Stimulated activated naive CD8-positive, alpha-beta T cell treated with anti-CD3 and anti-CD28 coated beads, Interleukin-15, Interleukin-2, amounts not matched to agents 100 U/mL and 50 U/mL, for 24 hours (primary cell): Measurements from ENCODE around the gene VIM.
"Not testable (repeated sequence)": the region's sequence is repeated elsewhere in the genome, so short reads cannot be mapped to it uniquely, and the experiment has no call there.

ENCODE experiments used
- ATAC-seq: fragments of 150-1000 bp; cut with Tn5 transposase; one replicate; pipeline ENCODE4 v1.10.0; 2021
- DNase-seq: peaks from one replicate; pipeline ENCODE4 v3.0.0; 2021

VIM gene

DNA sequence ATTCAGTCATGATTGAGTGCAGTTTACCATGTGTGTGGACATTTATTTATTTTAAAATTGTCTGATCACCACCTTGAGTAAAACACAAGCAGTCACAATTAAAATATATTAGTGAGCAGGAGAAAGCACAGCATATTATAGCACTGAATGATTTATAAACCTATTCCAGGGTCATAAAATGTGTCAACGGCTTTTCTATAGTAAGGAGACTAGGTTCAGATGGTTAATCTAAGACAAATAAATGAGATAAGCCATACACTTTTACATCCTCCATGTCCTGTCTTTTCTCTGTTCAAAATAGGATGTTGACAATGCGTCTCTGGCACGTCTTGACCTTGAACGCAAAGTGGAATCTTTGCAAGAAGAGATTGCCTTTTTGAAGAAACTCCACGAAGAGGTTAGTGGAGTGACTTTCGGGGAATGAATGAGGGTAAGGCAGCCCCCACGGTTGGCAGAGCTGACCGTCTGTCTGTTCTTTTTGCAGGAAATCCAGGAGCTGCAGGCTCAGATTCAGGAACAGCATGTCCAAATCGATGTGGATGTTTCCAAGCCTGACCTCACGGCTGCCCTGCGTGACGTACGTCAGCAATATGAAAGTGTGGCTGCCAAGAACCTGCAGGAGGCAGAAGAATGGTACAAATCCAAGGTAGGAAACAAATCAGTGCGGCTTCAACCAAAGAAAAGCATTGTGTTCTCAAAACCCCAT is 5.4 kb downstream of the VIM start:
- ATAC-seq (no peak), DNase-seq (no peak)

DNA sequence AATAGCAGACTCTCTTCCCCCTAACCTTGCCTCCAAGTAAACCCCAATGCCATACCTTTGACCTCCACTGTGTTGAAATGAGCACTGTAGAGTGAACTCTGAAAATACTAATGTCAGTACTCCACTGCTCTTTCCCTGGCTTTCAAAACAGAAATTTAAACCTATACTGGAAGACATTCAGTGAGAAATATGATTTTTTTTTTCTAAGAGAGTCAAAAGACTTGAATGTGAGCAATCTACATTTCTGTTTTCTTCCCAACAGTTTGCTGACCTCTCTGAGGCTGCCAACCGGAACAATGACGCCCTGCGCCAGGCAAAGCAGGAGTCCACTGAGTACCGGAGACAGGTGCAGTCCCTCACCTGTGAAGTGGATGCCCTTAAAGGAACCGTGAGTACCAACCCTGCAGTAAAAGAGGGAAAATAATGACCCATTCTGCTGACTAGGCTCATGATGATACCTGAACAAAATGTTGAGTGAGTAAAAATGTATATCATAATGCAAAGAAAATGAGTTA is 6.4 kb downstream of the VIM start:
- DNase-seq, result no peak
- no peak for ATAC-seq

DNA sequence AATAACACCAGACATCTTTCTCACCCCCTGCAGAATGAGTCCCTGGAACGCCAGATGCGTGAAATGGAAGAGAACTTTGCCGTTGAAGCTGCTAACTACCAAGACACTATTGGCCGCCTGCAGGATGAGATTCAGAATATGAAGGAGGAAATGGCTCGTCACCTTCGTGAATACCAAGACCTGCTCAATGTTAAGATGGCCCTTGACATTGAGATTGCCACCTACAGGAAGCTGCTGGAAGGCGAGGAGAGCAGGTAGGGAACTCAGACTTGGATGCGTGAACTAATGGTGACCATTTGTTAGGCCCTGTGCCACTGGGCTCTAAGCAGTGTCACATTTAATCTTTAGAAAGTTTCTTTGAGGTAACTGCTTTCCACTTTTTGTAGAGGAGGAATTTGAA is 7.1 kb downstream of the VIM start:
- ATAC-seq (no peak), DNase-seq (no peak)

DNA sequence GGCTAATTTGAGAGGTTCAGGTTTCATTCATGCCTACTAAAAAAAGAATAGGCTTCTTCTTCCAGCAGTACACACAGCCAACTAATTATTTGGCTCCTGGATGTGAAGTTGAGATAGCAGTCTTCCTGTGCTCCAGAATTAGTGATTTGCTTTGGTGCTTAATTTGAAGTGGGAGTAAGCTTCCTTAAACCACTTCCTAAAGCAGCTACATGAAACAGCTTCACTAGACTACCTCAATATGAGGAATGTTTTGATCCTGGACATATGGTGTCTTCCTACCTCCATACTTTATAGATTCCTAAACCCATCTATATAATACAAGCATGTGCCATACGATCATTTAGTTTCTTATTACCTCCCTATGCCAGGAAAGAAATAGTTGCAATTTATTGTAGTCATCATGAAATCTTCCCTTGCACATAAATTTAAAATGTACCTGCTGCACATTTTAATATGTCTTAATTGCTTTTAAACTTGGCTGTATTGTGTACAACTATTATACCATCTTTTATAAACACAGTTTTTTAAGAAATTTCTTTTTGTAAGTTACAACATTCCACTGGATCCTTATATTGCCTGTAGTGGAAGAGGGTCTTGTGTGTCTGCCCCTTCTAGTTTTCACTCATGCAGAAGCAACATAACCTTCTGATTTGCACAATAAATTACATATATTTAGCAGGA is 8.6 kb downstream of the VIM start:
- DNase-seq (no peak), ATAC-seq (no peak)

DNA sequence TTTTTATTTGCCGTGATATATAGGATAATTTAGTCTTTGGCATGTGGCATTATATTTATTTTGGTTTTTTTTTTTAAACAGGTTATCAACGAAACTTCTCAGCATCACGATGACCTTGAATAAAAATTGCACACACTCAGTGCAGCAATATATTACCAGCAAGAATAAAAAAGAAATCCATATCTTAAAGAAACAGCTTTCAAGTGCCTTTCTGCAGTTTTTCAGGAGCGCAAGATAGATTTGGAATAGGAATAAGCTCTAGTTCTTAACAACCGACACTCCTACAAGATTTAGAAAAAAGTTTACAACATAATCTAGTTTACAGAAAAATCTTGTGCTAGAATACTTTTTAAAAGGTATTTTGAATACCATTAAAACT is 9.1 kb downstream of the VIM start:
- ATAC-seq, result no peak
- DNase-seq, result no peak

DNA sequence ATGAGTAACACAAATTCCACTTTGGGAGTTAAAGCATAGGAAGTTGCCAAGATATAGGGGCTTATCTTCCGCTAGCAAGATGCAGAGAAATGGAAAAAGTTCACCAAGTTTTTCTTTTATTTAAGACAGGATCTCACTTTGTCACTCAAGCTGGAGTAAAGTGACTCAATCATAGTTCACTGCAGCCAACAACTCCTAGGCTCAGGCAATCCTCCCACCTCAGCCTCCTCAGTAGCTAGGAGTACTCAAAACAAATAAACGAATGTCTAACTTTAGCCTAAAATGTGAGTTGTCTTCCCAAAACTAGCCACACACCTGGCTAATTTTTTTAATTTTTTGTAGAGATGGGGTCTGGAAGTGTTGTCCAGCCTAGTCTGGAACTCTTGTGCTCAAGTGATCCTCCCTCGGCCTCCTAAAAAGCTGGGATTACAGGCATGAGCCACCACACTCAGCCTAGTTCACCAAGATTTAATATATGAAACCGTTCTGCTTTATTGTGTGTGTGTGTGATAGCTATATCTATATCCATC is 9.9 kb downstream of the VIM start:
- no peak for ATAC-seq
- DNase-seq, result no peak

DNA sequence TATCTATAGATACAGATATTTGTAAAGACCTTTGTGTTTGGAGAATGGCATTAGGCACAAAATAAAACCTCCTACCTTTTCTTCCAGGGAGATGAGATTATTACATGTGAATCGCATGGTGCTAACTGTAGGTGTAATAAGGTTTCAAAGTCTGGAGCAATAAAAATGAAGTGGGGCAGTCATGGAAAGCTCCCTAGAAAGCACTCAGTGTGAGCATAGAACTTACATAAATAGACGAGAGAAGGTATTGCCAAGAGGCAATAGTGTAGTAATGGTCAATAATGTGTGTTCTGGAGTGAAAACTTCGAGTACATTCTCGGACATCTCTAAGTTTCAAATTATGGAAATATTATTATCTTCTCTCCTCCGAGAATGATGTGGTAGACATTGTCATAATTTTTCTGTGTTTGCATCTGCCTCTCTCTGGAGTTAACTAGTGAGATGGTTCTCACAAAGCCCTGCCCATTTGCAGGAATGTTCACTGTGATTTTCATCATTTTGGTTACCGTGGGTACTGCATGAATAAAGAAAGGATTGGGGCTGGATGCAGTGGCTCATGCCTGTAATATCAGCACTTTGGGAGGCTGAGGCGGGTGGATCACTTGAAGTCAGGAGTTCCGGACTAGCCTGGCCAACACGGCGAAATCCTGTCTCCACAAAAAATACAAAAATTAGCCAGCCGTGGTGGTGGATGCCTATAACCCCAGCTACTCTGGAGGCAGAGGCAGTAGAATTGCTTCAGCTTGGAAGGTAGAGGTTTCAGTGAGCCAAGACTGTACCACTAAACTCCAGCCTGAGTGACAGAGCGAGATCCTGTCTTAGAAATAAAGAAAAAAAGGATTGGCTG is 10.6 kb downstream of the VIM start:
- no peak for DNase-seq
- no peak for ATAC-seq

DNA sequence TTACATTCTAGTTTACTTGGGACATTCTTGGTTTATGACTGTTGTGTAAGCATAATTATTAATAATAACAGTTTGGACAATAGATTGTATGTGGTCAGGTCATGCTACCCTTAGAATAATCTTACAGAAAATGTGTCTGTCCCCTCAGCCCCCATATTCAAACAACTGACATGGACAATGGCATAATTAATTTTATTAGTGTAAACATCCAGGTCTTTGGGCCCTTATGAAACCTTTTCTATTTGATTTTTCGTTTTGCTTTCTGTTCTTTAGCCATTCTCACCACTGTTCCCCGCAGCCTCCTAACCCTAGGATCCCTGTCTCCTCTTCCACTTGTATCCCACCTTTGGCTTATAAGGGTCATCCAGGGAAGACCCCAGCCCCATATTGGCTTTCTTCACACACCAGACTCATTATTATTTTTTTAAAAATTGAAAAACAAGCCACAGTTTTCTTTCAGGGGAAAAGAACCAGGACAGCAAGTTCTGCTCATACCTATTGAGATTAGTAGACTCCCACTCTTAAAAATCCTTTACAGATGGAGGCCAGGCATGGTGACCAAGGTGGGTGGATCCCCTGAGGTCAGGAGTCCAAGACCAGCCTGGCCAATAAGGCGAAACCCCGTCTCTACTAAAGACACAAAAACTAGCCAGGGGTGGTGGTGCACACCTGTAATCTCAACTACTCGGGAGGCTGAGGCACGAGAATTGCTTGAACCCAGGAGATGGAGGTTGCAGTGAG is 11.5 kb downstream of the VIM start:
- ATAC-seq, result no peak

DNA sequence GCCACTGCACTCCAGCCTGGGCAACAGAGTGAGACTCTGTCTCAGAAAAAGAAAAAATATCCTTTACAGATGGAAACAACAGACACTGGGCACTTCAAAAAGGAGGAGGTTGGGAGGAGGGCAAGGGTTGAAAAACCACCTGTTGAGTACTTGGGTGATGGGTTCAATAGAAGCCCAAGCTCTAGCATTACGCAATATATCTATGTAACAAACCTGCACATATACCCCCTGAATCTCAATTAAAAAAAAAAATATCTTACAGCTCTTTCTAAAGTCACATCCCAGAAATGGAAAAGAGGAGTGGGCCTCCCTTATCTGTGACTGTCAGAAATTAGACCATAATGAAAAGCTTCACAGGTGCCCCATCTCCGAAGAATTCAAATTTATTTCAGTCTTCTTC is 12.1 kb downstream of the VIM start:
- ATAC-seq, result no peak
- DNase-seq, result no peak

More for the DNA sequence above, 11.5 kb downstream of the VIM start:
- no peak for DNase-seq

DNA sequence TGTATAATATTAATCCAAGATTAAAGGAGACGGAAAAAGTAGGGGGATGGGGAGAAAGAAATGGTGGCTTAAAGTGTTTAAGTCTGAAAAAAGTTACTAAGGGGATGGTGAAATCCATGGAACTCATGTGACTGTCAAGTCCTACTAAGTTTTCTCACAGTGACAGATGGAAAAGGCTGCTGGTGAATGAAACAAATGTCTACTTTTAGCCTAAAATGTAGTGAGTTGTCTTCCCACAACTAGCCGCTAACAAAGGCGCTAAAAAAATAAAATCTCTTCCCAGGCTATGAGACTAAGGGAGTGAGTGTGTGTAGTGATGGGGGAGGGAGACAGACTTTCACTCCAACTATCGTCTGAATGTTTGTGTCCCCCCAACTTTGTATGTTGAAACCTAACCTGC is 12.6 kb downstream of the VIM start:
- DNase-seq (no peak), ATAC-seq (no peak)

DNA sequence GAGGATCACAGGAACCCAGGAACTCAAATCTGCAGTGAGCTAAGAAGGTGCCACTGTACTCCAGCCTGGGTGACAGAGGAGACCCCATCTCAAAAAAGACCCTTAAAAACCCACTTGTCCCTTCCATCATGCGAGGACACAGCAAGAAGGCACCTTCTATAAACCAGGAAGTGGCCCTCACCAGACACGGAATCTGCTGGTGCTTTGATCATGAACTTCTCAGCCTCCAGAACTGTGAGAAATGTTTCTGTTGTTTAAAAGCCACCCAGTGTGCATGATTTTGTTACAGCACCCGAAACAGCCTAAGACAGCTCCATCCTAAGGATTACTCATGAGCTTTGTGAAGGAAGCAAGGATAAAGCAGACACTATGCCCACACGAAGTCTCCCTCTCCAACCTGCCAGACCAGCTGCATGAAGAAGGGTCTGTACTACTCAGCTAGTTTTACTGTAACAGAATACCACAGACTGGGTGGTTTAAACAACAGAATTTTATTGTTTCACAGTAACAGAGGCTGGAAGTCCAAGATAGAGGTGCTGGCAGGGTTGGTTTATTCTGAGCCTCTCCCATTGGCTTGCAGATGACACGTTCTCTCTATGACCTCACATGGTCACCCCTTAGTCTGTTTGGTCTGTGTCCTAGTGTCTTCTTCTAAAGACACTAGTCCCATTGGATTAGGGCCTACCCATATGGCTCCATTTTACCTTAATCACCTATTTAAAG is 13.7 kb downstream of the VIM start:
- ATAC-seq (no peak), DNase-seq (no peak)

DNA sequence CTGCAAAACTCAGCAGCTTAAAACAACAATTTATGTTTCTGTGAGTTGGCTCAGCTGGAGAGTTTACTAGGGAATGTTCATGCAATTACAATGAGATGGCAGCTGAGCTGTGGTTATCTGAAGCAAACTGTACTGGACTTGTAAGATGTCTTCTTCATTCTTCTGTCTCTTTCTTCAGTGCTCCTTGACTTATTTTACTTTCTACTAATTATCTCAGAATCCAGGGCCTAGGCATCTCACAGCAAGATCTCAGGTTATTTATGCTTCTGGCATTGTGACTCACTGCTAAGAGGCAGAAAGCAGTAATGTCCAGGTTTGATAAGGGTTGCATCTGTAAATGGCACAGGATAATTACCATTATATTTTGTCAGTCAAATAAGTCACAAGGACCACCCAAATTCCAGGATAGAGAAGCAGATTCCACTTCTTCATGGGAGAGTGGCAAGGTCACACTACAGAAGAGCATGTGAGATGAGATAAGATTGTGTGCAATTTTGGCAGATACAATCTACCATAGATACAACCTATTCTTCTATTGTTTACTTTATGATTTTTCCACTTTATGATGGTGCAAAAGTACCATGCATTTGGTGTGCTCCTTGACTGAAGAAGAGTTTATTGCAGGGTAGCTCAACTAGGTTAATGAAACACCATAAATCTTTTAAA is 16.8 kb downstream of the VIM start:
- ATAC-seq (no peak), DNase-seq (no peak)

DNA sequence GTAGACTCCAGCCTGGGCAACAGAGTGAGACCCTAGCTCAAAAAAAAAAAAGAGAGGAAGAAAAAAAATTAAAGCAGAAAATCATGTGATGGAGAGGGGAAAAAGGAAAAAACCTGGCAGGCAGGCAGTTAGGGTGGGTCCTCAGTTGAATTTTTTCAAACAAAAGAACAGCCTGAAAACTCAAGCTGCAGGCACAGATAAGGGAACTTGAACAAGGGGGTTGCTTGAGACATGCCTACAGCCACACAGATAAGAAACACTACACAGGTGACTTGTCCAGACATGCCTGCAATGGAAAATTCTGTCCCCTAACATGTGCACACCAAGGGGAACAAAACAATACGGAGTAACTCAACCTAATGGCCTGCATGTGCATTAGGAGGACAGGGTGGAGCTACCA is 19.2 kb downstream of the VIM start:
- ATAC-seq, result no peak
- no peak for DNase-seq

DNA sequence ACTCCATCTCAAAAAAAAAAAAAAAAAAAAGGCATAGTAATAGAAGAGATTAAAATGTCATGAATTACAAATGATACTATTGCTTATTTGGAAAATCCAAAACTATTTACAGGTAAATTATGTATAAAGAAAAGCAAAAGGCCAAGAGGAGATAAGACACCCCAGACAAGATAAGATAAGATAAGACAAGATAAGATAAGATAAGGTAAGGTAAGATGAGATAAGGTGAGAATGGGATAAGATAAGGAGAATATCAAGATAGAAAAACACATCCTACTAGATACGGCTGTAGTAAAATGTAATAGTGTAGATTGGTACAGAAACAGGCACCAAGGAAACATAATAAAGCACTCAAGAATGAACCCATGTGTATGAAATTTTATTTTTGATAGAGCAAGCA is 20.9 kb downstream of the VIM start:
- ATAC-seq (no peak), DNase-seq (no peak)

DNA sequence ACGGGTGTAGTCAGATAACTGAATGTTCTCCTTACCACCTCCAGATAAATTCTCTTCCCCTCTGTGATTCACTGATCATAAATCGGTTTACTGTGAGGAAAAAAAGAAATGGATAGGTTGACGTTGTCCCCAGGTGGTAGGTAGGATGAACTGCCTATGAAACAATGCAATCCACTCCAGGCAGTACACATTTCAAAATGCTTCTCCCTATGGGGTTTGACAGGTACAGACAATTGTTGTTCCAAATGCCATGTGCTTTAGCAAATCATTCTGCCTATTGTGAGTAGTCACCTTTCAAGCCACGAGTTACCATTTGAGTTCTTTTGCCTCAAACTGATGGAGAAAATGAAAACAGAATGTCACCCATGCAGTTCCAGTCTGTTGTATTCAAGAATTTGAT is 21.8 kb downstream of the VIM start:
- DNase-seq, result no peak
- no peak for ATAC-seq

DNA sequence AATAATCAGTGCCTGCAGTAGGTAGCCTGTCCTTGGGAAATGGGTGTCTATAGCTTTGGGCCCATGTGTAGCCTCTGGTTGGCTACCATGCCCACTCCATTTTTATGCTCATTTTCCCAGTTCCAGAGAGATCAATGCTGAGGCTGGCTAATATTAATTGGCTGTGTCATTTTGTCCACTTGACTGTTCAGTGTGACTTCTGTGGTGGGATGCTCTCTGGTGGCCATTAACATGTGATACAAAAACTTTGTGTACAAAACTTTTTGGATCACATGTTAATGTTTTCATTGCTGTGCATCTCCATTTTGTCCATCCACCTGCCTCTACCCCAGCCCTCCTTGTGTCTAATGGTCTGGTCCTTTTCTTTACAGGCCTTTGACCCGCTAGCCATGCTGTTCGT is 22.7 kb downstream of the VIM start:
- no peak for ATAC-seq
- no peak for DNase-seq

DNA sequence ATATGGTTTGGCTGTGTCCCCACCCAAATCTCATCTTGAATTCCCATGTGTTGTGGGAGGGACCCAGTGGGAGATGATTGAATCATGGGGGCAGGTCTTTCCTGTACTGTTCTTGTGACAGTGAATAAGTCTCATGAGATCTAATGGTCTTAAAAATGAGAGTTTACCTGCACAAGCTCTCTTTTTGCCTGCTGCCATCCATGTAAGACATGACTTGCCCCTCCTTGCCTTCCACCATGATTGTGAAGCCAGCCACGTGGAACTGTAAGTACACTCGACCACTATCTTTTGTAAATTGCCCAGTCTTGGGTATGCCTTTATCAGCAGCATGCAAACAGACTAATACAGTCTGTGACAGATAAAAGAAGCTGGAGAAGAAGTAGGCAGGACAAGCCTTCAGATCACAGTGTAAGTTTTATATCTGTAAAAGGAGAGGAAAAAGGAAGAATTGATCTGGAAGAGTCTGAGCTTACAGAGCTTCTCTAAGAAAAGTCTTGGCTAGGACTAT is 26.6 kb downstream of the VIM start:
- ATAC-seq, DNase-seq: not testable (repeated sequence)

DNA sequence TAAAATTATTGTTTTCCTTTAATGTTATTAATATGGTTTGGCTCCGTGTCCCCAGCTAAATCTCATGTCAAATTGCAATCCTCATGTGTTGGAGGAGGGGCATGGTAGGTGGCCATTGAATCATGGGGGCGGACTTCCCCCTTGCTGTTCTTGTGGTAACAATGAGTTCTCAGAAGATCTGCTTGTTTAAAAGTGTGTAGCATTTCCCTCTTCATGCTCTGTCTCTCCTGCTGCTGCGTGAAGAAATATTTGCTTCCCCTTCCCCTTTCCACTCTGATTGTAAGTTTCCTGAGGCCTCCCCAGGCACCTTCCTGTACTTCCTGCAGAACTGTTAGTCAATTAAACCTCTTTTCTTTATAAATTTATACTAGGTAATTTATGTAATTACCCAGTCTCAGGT is 27.5 kb downstream of the VIM start:
- no peak for DNase-seq
- ATAC-seq, result no peak

DNA sequence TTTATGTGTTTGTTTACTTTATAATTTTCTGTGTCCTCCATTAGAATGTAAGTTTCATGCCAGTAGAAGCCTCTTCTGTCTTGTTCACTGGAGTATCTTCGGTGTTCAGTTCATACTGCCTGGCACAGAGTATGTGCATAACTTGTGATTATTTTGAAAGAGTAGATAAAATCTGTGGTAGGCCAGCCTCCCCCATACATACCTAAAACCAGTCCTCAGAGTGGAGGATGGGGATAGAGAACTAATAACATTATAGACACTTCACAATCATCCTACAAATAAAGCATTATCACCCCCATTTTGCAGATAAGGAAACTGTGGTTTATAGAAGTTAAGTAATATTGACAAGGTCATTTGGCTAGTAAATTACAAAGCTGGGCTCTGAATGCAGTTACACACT is 28.0 kb downstream of the VIM start:
- DNase-seq (no peak), ATAC-seq (no peak)

DNA sequence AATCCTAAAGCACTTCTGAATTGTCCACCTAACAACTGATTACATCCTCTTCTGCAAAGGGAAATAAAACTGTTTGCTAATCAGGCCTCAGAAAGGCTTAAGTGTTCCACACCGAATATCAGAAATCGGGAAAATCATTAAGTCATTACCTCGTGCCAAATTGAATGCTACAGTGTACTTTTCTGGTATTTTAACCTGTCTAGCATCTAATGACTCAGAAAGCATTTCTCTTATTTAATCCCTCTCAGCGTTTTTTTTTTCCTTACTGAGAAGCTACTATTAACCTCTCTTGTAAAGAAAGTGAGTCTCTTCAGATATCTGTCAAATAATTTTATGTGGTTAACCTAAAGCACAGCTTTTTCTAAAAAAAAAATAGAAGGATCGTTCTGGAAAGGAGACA is 28.6 kb downstream of the VIM start:
- ATAC-seq, result no peak
- DNase-seq, result no peak
